HepG2 (cell line): ENCODE measurements around the gene STXBP5L. TPM values are rescaled to one million over a fixed set of nuclear protein-coding genes. Genes with fewer than 3 reads are reported as not detected.
A peak's percentile ranks its signal among the peaks of the same experiment; 100 is the strongest.
"Not testable (repeated sequence)": the region's sequence is repeated elsewhere in the genome, so short reads cannot be mapped to it uniquely, and the experiment has no call there.

Experiments used
- ATAC-seq: fragments of 200-7000 bp; cut with Tn5 transposase; 3 replicates; pipeline ENCODE4 v1.9.1; 2020; ENCODE audit warnings: mild to moderate bottlenecking, moderate library complexity
- BruUV-seq: library from RNA; stranded (reverse); fragments of 400-500 nt; replicated peaks from 2 replicates; lab custom pipeline; 2021; lab: Mats Ljungman, UMichigan
- CTCF ChIA-PET: fragments of 300-600 bp; formaldehyde crosslinking; extraction: SDS; loops from one replicate; lab custom pipeline; 2021; ENCODE audit warnings: low total read pairs, inconsistent platforms, low intra/inter-chr PET ratio; lab: Yijun Ruan, JAX
- POLR2A ChIA-PET: fragments of 350-600 bp; sonication (Branson Sonifier 250); formaldehyde crosslinking; loops from one replicate; lab custom pipeline; 2020; ENCODE audit warnings: antibody characterized with exemption, inconsistent platforms; lab: Yijun Ruan, JAX
- DNase-seq: peaks from one replicate; pipeline ENCODE4 v3.0.0-alpha.2; 2015; ENCODE audit warnings: low spot score
- FAIRE-seq: peaks from 3 replicates; lab custom pipeline; 2011; peaks lifted over from hg19 to GRCh38; lab: Jason Lieb, UNC
- H2AFZ ChIP-seq: one replicate; pipeline ENCODE4 v1.6.1; 2011; ENCODE audit warnings: low read length, inconsistent platforms
- H3K27ac ChIP-seq: fragments of 300-600 bp; 3 replicates; pipeline ENCODE4 v1.8.0; 2011; ENCODE audit warnings: mixed run types, mild to moderate bottlenecking, mixed read lengths, low read length, inconsistent platforms; ENCODE audit not compliant: insufficient read depth; ENCODE audit errors: extremely low read length
- H3K27me3 ChIP-seq, 2 experiments: fragments of 200-600 bp in 1 of 2; 2 replicates in 1 of 2; 3 replicates in 1 of 2; pipeline versions ENCODE4 v1.6.0 to v1.8.0; 2011; ENCODE audit warnings: low read length in 2 of 2, mild to moderate bottlenecking in 2 of 2, moderate library complexity in 2 of 2, inconsistent platforms in 1 of 2; ENCODE audit not compliant: insufficient read depth in 2 of 2, control insufficient read depth in 1 of 2
- H3K36me3 ChIP-seq, 2 experiments: fragments of 200-600 bp in 1 of 2; replicated peaks in 1 of 2; 2 replicates in 1 of 2; 3 replicates in 1 of 2; pipeline versions ENCODE4 v1.5.1 to v1.8.0; 2011; ENCODE audit warnings: low read length in 2 of 2, inconsistent platforms in 1 of 2; ENCODE audit not compliant: insufficient read depth in 2 of 2, control insufficient read depth in 1 of 2
- H3K4me1 ChIP-seq: 2 replicates; pipeline ENCODE4 v1.5.1; 2012; ENCODE audit warnings: low read length, inconsistent platforms; ENCODE audit not compliant: insufficient read depth
- H3K4me2 ChIP-seq: 2 replicates; pipeline ENCODE4 v1.6.0; 2011; ENCODE audit warnings: low read depth, low read length, inconsistent platforms
- H3K4me3 ChIP-seq, 3 experiments: fragments of 200-600 bp in 1 of 3; sonication (generic), shearing (Covaris generic) in 1 of 3; replicated peaks in 1 of 3; 2 replicates each; pipeline ENCODE4 v1.5.1; 2011 to 2016; ENCODE audit warnings: low read length in 3 of 3, inconsistent platforms in 2 of 3, low read depth in 2 of 3, mild to moderate bottlenecking in 2 of 3, control low read depth in 1 of 3, mixed read lengths in 1 of 3; ENCODE audit not compliant: insufficient read depth in 1 of 3
- H3K79me2 ChIP-seq: one replicate; pipeline ENCODE4 v1.6.1; 2011; ENCODE audit warnings: low read length, inconsistent platforms; ENCODE audit not compliant: insufficient read depth
- H3K9ac ChIP-seq: 2 replicates; pipeline ENCODE4 v1.6.0; 2011; ENCODE audit warnings: mild to moderate bottlenecking, low read depth, low read length, inconsistent platforms; ENCODE audit not compliant: insufficient read depth
- H3K9me3 ChIP-seq: 2 replicates; pipeline ENCODE4 v1.5.1; 2012; ENCODE audit warnings: mild to moderate bottlenecking, low read length
- H4K20me1 ChIP-seq: 2 replicates; pipeline ENCODE4 v1.6.0; 2011; ENCODE audit warnings: inconsistent platforms, mild to moderate bottlenecking, low read length, moderate library complexity; ENCODE audit not compliant: insufficient read depth
- KLF9 ChIP-seq: IDR thresholded peaks from 2 replicates; pipeline ENCODE4 v1.6.1; 2016; ENCODE audit warnings: low read depth
- RFX1 ChIP-seq: fragments of 450-650 bp; IDR thresholded peaks from 2 replicates; pipeline ENCODE4 v1.6.1; 2017
- ZNF549 ChIP-seq: sonication (generic); formaldehyde crosslinking; IDR thresholded peaks from 2 replicates; pipeline ENCODE4 v1.5.0; 2020; ENCODE audit warnings: missing genetic modification reagents
- WGBS: methylation state at CpG from one replicate; pipeline ENCODE4 v1.1.6; 2017; ENCODE audit warnings: low lambda C conversion rate; 5-methylcytosine and 5-hydroxymethylcytosine counted together
- in situ Hi-C: cut with HindIII; loops from 2 replicates; pipeline ENCODE4 v1.10.0; 2017; ENCODE audit warnings: low pct_unique_long_range_greater_than_20kb; ENCODE audit not compliant: extremely low pct_ligation_motif_present
- intact Hi-C: fragments of 100-400 bp; cut with micrococcal nuclease; formaldehyde crosslinking; loops from one replicate; pipeline ENCODE4 v1.10.0; 2022; ENCODE audit not compliant: unreplicated experiment
- polyA plus RNA-seq, 8 experiments: library from polyadenylated mRNA; depleted of rRNA in 3 of 8; stranded (reverse) in 7 of 8; unstranded in 1 of 8; fragments of >200 nt; fragmentation: Illumina TruSeq in 4 of 8; extraction: Trizol in 4 of 8; gene quantifications; 2 replicates each; pipeline versions ENCODE4 v1.2.1 to v1.2.3, GENCODE V29; 2011 to 2016; ENCODE audit warnings: low read depth in 4 of 8, missing spikeins in 1 of 8, mixed read lengths in 1 of 8; ENCODE audit not compliant: insufficient read depth in 1 of 8
- total RNA-seq, 5 experiments: library from RNA; depleted of rRNA; stranded (reverse); fragments of >200 nt; fragmentation: Illumina TruSeq; extraction: Trizol; gene quantifications; 2 replicates each; pipeline ENCODE4 v1.2.3, GENCODE V29; 2016; ENCODE audit warnings: low read depth in 1 of 5
- TF ChIP-seq, protein P1 (sequence below): sonication (generic); formaldehyde crosslinking; IDR thresholded peaks from 2 replicates; pipeline ENCODE4 v1.8.1; 2023; ENCODE audit warnings: mild to moderate bottlenecking, missing genetic modification reagents, borderline replicate concordance

STXBP5L gene
- total and polyA plus RNA-seq, 2 of the 13 experiments (the other 11 are each of a cell fraction or from before 2014, with no cell fraction given) = not detected

DNA sequence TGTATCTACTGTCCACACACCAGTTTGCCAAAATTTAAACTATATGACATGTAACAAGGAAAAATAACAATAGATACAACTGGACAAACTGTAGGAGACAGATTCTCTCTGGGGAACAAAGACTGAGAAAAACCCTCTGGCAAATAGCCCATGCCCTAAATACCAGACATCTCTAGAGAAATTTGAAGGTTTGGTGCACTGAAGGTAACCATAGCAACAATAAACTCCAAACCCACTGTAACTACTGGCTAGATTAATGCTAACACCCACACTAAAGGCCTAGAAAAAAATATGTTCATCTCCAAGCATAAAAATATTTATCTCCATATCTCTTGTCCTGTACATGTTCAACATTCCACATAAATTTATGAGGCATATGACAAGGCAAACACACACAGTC, 267.1 kb downstream of the STXBP5L start:
- Histone ChIP-seq H3K9me3 (no peaks in the 10 kb centered on the region), H3K36me3 (no peaks in the 10 kb centered on the region), H3K4me3 (no peak overlapping the region), H2AFZ (no peak overlapping the region), H3K4me2 (no peak overlapping the region), H3K9ac (no peak overlapping the region), H3K79me2 (no peaks in the 10 kb centered on the region), H3K27ac (no peak overlapping the region), H3K27me3 (no peaks in the 10 kb centered on the region), H4K20me1 (no peaks in the 10 kb centered on the region), H3K4me1 (no peaks in the 10 kb centered on the region)
- ChIA-PET CTCF (no interaction called here), POLR2A (no interaction called here)
- intact Hi-C loops (no loop called here), in situ Hi-C loops (no loop called here)
- ATAC-seq (no peak), FAIRE-seq (no peak), DNase-seq (no peak)
- TF ChIP-seq, protein P1, sequence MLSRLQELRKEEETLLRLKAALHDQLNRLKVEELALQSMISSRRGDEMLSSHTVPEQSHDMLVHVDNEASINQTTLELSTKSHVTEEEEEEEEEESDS (CRISPR knock-in tag) = no peak
- TF ChIP-seq KLF9 (CRISPR knock-in tag) (no peak), RFX1 (peak; percentile 16; the same call in 1 of the 2 replicates), ZNF549 (no peak)
- BruUV-seq = no TSS peak

DNA sequence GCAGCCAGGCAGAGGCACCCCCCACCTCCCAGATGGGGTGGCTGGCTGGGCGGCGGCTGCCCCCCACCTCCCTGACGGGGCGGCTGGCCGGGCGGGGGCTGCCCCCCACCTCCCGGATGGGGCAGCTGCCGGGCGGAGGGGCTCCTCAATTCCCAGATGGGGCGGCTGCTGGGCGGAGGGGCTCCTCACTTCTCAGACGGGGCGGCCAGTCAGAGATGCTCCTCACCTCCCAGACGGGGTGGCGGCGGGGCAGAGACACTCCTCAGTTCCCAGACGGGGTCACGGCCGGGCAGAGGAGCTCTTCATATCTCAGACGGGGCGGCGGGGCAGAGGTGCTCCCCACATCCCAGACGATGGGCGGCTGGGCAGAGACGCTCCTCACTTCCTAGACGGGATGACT, 282.6 kb downstream of the STXBP5L start:
- BruUV-seq, intact Hi-C loops, H3K9me3 ChIP-seq, H3K27me3 ChIP-seq, in situ Hi-C loops, H3K4me3 ChIP-seq, H3K36me3 ChIP-seq, H3K27ac ChIP-seq, POLR2A ChIA-PET, DNase-seq, H3K4me1 ChIP-seq, FAIRE-seq, H3K79me2 ChIP-seq, H3K9ac ChIP-seq, H2AFZ ChIP-seq, ATAC-seq, H4K20me1 ChIP-seq, H3K4me2 ChIP-seq, CTCF ChIA-PET: not testable (repeated sequence)
- 80% methylated on average over 3 of the region's 26 CpGs for WGBS
